ENCODE measurements around the gene TEN1.
"Not testable (repeated sequence)": the region's sequence is repeated elsewhere in the genome, so short reads cannot be mapped to it uniquely, and the experiment has no call there.

The TEN1 gene

DNA sequence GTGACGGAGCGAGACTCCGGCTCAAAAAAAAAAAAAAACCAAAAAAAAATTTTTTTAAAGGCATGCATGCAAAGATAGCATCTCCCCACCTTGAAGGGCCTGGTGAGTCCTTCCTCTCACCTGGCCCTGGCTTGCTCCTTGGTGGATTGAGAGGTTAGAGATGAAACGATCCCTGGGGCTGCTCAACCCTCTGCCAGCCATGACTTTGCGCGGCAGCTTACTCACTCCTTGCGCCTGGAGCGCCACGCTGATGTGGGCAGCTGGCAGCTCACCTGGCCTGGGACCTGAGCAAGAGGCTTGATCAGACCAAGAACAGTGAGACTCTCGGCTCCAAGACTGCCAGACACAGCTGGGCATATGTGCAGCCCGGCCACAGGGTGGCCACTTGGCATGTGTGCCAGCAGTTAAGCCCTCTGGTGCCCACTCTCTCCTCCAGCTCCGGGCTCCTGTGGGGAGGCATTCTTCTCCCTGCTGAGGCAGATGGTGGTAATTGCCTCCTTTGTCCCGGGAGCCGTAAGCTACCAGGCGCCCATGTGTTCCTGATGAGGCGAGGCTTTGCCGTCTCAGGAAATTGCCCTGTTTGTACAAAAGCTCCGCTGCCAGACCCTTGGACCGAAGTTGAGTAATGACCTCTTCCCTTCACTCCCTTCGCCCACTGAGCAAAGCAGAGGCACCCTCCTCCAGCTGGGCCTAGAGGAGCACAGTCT is 53.2 kb downstream of the TEN1 start:
- FAIRE-seq, result no peak

DNA sequence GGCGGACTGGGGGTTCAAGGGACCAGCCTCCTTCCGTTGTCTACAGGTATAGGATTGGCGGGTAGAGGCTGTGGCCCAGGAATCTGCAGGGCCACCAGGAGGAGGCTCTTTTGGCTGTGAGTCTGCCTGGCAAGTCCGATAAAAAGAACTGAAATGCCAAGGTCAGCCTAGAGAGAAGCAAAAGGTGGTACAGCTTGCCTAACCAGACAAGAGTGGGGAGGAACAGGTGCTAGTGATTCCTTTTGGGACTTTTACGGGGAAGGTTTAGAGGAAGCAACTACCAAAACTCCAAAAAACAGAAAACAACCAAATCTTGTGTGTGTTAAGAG is 53.7 kb downstream of the TEN1 start:
- FAIRE-seq, result no peak

DNA sequence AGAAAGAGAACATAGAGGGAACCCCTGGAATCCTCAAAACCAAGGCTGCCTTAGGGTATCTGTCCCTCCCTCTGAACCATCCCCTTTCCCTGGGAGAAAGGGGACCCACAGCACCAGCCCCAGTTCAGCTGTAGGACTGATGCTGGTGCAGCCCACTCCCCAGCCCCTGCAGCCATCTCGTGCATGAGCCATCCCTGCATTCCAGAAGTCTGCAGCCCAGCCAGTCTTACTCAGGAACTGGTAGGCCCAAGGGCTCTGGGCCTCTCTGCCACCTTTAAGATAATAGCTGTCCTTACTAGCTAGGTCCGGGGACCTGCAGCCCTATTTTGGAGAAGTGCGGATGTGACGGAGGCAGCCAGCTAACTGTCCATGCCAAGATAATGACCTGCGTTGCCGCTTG is 54.1 kb downstream of the TEN1 start:
- FAIRE-seq, result no peak

DNA sequence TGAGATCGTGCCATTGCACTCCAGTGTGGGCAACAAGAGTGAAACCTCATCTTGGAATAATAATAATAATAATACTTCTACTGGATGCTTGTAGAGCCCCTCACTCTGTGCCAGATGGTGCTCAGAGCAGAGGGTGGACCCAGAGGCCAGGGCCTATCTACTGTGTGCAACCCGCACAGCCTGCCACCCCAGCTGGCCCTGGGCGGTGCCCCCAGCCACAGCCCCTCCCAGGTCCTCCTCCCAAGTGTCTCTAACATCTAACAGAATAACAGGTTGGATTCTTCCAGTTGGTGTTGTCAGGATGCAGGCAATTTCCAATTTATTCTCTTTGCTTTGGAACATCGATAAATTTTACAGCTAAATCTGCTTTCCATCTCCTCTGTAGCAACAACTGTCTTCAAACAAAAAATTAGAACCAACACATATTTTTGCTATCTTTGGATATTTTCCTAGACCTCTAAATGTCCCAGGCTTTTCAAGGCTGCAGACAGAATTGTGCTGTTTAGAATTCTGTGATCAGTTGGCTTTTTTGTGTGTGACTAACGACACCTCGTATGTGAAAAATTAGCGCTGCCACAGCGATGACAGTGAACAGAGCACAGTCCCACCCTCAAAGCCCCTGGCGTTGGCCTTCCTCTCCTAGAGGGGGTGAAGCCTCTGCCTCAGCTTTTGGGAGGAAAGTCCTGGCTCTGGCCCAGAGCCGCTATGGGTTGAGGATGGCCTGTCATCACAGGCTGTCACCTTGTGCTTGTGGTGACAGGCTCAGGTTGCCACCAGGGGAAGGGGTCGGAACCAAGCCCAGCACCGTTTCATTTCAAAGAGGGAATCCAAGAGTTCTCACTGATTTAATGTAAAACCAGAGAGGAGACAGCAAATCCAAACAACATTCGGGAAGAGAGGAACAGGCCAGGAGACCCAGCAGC is 55.6 kb downstream of the TEN1 start:
- FAIRE-seq, result no peak

DNA sequence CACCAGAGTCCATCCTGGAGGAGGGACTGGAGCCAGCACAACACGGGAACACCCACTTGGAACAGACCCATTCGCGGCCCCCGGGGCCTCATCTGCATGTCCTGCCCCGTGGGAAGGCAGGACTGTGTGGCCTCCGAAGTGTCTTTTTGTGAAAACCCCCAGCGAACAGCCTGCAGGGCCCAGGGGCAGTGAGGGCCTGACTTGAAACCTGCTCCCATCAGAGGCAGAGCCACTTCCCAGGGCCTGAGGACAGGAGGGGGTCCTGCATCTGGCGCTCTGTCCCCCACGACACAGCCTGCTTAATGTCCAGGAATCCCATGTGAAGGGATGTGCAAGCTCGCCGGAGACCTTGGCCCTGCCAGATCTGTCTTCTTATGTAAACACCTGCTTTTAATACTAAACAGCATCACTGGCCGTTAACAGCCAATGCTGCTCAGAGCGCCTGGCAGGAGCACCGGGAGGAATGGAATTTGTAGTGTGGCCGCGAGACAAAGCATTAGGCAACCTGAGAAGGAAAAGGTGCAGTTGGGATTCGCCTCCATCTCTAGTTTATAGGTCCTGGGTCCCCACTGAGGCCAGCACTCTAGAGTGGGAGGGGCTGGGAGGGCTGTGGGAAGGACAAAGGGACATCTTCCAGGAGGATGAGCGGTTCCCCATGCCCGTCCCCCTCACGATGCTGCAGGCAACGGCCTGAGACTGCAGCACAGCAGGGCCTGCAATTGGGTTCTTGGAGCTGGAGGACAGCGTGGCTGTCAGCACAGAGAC is 57.6 kb downstream of the TEN1 start:
- no peak for FAIRE-seq

DNA sequence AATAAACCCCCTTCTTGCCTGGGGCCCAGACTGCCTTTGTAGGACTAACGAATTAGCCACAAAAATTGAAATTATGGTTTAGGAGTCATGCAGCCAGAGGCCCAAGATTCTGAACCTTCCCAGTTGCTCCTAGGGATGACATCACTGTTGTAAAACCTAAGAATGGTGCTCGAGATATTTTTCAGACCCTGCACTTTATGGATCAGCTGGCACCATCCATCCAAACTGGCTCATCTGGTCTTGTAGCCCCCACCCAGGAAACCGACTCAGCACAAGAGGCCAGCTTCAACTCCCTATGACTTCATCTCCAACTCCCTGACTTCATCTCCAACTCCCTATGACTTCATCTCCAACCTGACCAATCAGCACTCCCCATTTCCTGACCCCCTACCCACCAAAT is 59.0 kb downstream of the TEN1 start:
- FAIRE-seq, result no peak

DNA sequence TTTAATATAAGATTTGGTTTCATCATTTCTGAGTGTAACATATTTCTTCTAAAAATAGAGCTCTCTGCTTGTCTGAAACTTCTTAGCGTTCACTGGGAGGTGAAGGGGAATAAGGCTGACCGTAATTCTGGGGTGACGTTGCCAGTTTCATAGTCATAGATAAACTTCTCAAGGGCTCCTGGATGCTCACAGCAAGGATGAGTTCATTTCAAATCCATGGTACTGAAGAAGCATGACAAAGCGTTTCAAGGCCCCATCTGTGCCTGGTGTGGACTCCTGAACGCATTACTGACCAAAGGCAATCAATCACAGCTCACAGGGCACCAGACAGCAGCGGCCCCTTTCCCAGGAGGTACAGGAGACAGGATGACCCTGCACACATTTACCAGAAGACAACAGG is 60.1 kb downstream of the TEN1 start:
- FAIRE-seq, result no peak

DNA sequence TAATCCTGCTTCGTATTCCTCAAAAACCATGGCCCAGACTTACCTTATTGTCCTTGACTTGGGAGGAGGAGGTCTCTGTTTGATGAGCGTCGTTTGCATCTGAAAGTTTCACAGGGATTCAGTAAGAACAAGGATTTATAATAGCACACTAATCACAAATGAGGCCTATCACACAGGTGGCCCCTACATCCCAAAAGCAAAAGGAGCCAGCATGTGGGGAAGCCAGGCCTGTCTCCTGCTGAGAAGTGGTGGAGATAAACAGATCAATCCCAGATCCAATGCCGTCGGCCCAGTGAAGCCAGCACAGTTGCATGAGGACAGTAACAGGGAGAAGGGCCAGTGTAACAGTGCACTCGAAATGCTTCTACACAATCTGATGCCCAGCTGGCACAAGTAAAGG is 61.3 kb downstream of the TEN1 start:
- no peak for FAIRE-seq

DNA sequence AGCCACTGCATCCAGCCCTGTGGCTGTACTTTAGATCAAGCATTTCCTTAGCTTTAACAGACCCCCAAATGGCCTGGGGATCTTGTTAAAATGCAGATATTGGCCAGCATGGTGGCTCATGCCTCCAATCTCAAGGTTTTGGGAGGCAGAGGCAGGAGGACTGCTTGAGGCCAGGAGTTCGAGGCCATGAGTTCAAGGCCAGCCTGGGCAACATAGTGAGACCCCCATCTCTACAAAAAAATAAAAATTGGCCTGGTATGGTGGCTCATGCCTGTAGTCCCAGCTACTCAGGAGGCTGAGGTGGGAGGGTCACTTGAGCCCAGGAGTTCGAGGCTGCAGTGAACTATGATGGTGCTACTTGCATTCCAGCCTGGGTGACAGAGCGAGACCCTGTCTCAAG is 63.8 kb downstream of the TEN1 start:
- not testable (repeated sequence) for FAIRE-seq

DNA sequence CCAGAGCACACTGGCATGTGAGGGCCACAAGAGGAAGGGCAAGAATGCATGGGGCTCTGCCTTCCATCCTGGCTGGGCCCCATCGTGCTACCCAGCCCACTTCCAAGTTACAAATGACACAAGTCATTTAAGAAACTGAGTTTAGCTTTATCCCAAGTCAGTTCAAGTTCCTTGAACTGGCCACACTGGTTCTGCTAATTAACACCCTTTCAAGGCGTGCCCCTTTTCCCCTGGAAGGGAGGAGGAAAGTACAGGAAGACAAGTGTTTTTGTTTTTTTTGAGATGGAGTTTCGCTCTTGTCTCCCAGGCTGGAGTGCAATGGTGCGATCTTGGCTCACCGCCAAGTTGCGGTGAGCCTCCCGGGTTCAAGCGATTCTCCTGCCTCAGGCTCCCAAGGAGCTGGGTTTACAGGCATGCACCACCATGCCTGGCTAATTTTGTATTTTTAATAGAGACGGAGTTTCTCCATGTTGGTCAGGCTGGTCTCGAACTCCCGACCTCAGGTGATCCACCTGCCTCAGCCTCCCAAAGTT is 65.5 kb downstream of the TEN1 start:
- FAIRE-seq, result not testable (repeated sequence)

DNA sequence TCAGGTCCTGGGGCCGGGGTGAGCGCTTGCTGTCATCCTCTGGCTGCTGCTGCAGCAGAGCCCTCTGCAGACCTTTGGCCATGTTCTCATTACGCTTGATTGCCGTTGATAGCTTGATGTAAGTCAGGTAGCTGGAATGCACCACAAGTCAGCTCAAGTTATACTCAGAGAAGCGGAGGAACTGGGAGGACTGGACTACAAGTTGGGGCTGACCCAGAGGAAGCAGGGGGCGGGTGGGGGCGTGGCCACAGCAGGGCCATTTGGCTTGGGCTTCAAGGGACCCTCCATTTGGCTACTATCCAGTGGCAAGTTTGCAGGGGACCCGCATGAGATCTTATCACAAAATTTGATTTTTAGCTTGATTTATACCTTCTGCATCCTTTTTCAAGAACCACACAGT is 67.0 kb downstream of the TEN1 start:
- no peak for FAIRE-seq

DNA sequence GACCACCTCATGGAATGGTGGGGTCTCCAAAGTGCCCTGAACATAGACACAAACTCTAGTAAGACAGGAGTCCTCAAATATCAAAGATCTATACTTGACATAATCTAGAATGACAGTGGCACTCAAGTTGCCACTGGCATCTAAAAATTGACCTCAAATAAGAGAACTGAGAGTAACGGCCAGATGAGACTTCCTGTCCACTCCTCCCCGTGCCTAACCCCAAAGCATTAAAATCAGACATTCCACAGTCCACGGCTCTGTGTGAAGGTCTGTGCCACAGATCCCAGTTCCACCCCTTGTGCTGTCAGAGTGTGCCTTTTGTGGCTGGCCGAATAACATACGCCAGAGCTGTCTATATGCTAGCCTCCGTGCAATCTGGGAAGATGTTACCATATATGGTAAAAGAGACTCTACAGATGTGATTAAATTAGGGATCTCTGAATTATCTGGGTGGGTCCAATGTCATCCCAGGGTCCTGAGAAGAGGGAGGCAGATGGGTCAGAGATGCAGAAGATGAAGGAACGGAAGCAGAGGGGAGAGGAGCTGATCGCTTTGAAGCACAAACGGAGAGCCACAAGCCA is 69.1 kb downstream of the TEN1 start:
- FAIRE-seq, result no peak

DNA sequence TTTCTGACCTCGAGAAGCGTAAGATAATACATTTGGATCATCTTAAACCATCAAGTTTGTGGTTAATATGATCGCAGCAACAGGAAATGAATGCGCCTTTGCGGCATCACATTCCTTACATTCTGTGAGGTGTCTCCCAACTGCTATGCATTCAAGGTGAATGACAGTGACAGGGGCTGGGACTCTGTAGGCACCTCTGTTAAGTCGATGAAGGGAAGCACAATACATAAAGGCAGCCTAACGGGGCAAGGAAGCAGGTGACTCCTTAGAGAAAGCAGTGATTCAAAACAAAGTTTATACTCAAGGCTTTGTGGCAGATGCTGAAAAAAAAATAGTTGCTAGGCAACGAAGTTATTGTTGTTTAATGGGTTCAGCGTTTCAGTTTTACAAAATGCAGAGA is 69.7 kb downstream of the TEN1 start:
- no peak for FAIRE-seq

DNA sequence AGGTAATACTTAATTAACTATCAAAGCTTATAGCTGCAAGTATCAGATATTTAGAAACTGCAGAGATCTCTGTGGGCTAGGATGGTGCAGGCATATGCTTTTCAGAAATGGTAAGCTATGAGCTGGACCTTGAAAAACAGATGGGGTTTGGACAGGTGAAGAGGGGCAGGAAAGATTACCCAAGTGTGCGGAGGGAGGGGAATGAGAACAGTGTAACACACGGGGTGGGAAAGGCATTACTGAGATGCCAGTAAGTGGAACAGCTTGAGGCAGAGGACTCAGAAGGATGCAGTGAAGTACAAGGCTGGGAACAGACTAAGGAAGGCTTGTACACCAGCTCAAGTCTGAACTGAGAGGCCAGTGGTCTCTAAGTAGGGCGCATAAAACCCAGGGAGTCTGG is 70.2 kb downstream of the TEN1 start:
- FAIRE-seq, result no peak

DNA sequence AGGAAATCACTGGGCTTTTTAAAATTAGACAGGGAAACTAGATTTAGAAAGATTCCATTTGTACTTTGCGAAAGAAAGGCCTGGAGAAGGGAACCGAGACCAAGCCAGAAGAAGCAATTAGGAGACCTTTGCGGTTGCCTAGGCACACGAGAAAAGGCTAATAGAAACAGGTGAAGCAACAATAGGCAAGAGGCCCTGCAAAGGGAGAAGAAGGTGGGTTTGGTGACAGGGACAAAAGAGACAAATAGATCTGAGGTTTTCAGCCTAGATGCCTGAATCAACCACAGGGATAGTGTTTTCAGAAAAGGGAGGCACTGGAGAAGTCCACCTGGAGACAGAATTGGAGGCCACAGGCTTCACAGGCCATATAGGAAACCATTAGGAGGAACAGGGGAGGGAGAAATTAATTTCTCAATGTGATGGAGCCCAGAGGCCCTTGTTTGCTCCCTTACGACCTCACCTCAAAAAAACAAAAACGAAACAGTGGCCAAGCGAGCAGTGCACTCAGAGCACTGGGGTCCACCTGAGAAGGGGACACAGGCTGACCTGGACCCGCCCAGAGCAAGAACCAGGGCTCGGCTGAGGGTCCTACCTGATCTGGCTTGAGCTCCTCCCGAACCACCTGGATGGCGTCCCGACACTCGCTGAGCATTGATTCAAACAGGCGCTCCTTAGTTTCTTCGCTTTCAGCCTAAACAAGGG is 70.9 kb downstream of the TEN1 start:
- FAIRE-seq, result no peak
